Measurements from ENCODE around the gene AK8. TPM values are rescaled to one million over a fixed set of nuclear protein-coding genes. Genes with fewer than 3 reads are reported as not detected.

The AK8 gene
- total and polyA plus RNA-seq, 3 donors from 2014 or later: 15.0 to 54.8 (median 15.1) TPM

GRCh38 chr9:132728071-132728470 lies 150.0 kb downstream of the AK8 start:
- Histone ChIP-seq H3K36me3 (ENCODE audit: low read depth, missing control alignments) (no peaks in the 10 kb centered on the region), H3K27ac (no peak overlapping the region), H3K27me3 (no peaks in the 10 kb centered on the region), H3K9me3 (no peaks in the 10 kb centered on the region), H3K4me3 (no peak overlapping the region), H3K4me1 (peaks cover 3% of the 10 kb centered on the region)
- DNase-seq: no peak
- 91 to 96% methylated on average over 4 to 5 of the region's 5 CpGs for WGBS, 2 donors
- intact Hi-C loops (cut with DNase I; ENCODE audit: low total_unique reads): no loop called here
- TF ChIP-seq, protein P1, sequence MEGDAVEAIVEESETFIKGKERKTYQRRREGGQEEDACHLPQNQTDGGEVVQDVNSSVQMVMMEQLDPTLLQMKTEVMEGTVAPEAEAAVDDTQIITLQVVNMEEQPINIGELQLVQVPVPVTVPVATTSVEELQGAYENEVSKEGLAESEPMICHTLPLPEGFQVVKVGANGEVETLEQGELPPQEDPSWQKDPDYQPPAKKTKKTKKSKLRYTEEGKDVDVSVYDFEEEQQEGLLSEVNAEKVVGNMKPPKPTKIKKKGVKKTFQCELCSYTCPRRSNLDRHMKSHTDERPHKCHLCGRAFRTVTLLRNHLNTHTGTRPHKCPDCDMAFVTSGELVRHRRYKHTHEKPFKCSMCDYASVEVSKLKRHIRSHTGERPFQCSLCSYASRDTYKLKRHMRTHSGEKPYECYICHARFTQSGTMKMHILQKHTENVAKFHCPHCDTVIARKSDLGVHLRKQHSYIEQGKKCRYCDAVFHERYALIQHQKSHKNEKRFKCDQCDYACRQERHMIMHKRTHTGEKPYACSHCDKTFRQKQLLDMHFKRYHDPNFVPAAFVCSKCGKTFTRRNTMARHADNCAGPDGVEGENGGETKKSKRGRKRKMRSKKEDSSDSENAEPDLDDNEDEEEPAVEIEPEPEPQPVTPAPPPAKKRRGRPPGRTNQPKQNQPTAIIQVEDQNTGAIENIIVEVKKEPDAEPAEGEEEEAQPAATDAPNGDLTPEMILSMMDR (IDR thresholded peaks at IDR 0.05): no peak
- no peak for TF ChIP-seq POLR2A (IDR thresholded peaks at IDR 0.05)

DNA sequence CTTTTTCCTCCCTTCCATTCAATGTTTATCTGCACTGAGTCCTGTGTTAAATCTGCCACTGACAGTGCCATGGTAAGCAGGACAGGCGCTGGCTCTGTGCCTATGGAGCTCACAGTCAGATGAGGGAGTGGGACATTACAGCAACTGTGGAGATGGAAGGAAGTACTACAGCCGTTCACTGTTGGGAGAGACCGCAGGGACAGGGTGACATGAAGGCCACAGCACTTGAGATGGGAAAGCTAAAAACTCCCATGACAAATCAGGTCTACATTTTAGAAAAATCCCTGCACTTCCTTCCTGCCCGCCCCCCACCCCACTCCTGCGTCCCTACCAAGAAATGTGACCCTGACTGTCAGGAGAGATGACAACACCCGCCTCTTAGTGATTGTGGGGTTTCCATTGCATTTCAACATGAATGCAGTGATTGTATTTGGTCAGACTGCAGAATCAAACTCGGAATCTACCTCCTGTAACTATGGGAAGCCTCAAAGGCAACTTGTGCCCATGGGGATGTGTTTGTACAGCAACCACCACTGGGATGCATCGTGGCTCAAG lies 151.4 kb downstream of the AK8 start:
- no peaks in the 10 kb centered on the region for H3K27me3 ChIP-seq
- peaks cover 3% of the 10 kb centered on the region for H3K4me1 ChIP-seq
- no peaks in the 10 kb centered on the region for H3K9me3 ChIP-seq
- H3K27ac ChIP-seq: no peak overlapping the region
- 77 to 88% methylated on average over 6 to 8 of the region's 8 CpGs for WGBS, 2 donors
- TF ChIP-seq, protein P1 (IDR thresholded peaks at IDR 0.05): no peak
- no peak for TF ChIP-seq POLR2A (IDR thresholded peaks at IDR 0.05)
- H3K4me3 ChIP-seq: no peak overlapping the region
- intact Hi-C loops (cut with DNase I; ENCODE audit: low total_unique reads): no loop called here
- H3K36me3 ChIP-seq (ENCODE audit: low read depth, missing control alignments): no peaks in the 10 kb centered on the region
- no peak for DNase-seq

- no peak for DNase-seq
Observed at GRCh38 chr9:132725306-132725705, 152.8 kb downstream of the AK8 start.

GRCh38 chr9:132723809-132724208 lies 154.3 kb downstream of the AK8 start:
- Histone ChIP-seq H3K4me3 (no peak overlapping the region), H3K9me3 (no peaks in the 10 kb centered on the region), H3K36me3 (ENCODE audit: low read depth, missing control alignments) (no peaks in the 10 kb centered on the region), H3K27me3 (no peaks in the 10 kb centered on the region), H3K27ac (no peak overlapping the region), H3K4me1 (no peaks in the 10 kb centered on the region)
- WGBS, 2 donors: 80 to 100% methylated on average over 1 to 4 of the region's 4 CpGs
- TF ChIP-seq, protein P1 (IDR thresholded peaks at IDR 0.05): no peak
- TF ChIP-seq POLR2A (IDR thresholded peaks at IDR 0.05): no peak
- no peak for DNase-seq
- intact Hi-C loops (cut with DNase I; ENCODE audit: low total_unique reads): no loop called here

More at GRCh38 chr9:132725306-132725705, 152.8 kb downstream of the AK8 start:
- TF ChIP-seq, protein P1 (IDR thresholded peaks at IDR 0.05): no peak
- TF ChIP-seq POLR2A (IDR thresholded peaks at IDR 0.05): no peak
- Histone ChIP-seq H3K4me3 (no peak overlapping the region), H3K9me3 (no peaks in the 10 kb centered on the region), H3K4me1 (peaks cover 3% of the 10 kb centered on the region), H3K36me3 (ENCODE audit: low read depth, missing control alignments) (no peaks in the 10 kb centered on the region), H3K27me3 (no peaks in the 10 kb centered on the region), H3K27ac (no peak overlapping the region)
- intact Hi-C loops (cut with DNase I; ENCODE audit: low total_unique reads): no loop called here
- 91 to 97% methylated on average over 12 to 13 of the region's 13 CpGs for WGBS, 2 donors

DNA sequence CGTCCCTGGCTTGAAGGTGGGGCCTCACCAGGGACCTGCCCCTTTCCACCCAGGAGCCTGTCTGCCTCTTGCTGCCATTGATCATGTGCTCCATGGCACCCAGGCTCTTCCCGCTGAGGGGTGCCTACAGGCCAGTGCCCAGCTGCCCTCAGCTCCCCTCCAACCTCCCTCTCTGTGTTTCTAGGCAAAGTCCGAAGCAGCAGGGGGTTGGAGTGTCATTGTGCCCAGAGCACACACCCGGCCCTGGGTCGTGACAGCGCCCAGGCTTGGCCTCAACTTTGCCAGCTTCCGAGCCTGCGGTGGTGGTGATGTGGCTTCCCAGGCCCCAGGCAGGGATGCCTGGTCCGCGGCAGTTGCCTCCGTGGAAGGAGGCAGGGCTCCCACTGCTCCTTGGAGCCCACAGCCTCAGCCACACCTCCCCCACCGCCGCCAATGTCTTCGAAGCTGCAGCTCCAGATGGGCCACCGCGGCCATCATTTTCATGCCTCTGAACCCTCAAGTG lies 155.5 kb downstream of the AK8 start:
- intact Hi-C loops (cut with DNase I; ENCODE audit: low total_unique reads): no loop called here
- H3K27ac ChIP-seq: no peak overlapping the region
- no peaks in the 10 kb centered on the region for H3K27me3 ChIP-seq
- 93 to 96% methylated on average over 5 to 16 of the region's 16 CpGs for WGBS, 2 donors
- no peak overlapping the region for H3K4me3 ChIP-seq
- no peak for DNase-seq
- H3K36me3 ChIP-seq (ENCODE audit: low read depth, missing control alignments): no peaks in the 10 kb centered on the region
- no peaks in the 10 kb centered on the region for H3K4me1 ChIP-seq
- no peaks in the 10 kb centered on the region for H3K9me3 ChIP-seq
- no peak for TF ChIP-seq POLR2A (IDR thresholded peaks at IDR 0.05)
- TF ChIP-seq, protein P1 (IDR thresholded peaks at IDR 0.05): no peak
